Colonic mucosa (tissue), 4 donors: ENCODE results near the gene AGBL4. TPM values are rescaled to one million over a fixed set of nuclear protein-coding genes. Genes with fewer than 3 reads are reported as not detected.

Experiments used
- DNase-seq: peaks from one replicate; pipeline ENCODE4 v3.0.0-alpha.2; 2020
- H3K27ac ChIP-seq: fragments of 200-600 bp; one replicate; pipeline ENCODE4 v1.8.0; 2021
- H3K27me3 ChIP-seq: fragments of 200-600 bp; one replicate; pipeline ENCODE4 v1.8.0; 2021
- H3K36me3 ChIP-seq: fragments of 200-600 bp; one replicate; pipeline ENCODE4 v1.8.0; 2021
- H3K4me1 ChIP-seq: fragments of 200-600 bp; one replicate; pipeline ENCODE4 v1.8.0; 2021; ENCODE audit warnings: mild to moderate bottlenecking
- H3K4me3 ChIP-seq: fragments of 200-600 bp; one replicate; pipeline ENCODE4 v1.8.0; 2021
- H3K9ac ChIP-seq, 2 donors: one replicate each; pipeline ENCODE4 v1.7.0; 2013; ENCODE audit warnings: control low read depth in 2 of 2, low read depth in 2 of 2, low read length in 2 of 2
- H3K9me3 ChIP-seq: fragments of 200-600 bp; one replicate; pipeline ENCODE4 v1.8.0; 2021
- intact Hi-C: fragments of 100-400 bp; cut with DNase I; formaldehyde crosslinking; loops from one replicate; pipeline ENCODE4 v1.14.1; 2022
- total RNA-seq, 2 donors: library from RNA; stranded (reverse); fragmentation: NEBNext Ultra II Directional in 1 of 2; extraction: Animal tissue kit (Norgen Biotek cat#: 25700) in 1 of 2; gene quantifications; one replicate each; pipeline ENCODE4 v1.2.1, GENCODE V29; 2021
- TF ChIP-seq, protein P1 (sequence below): fragments of 200-600 bp; IDR thresholded peaks from one replicate; pipeline ENCODE4 v1.8.0; 2022; ENCODE audit warnings: antibody characterized with exemption, mild to moderate bottlenecking
- donor health status: healthy.
- donor health status: DM: no; HTN: no; CAD: no.
- donor health status: DM: no; HTN: no; CAD: no.

Gene AGBL4
- total RNA-seq, 2 donors from 2014 or later = 0.24 to 0.30 TPM

GRCh38 chr1:49906365-49906764 is 117.4 kb downstream of the AGBL4 start:
- Histone ChIP-seq H3K4me1 (no peaks in the 10 kb centered on the region), H3K27ac (no peak overlapping the region), H3K9ac (no peak overlapping the region), H3K36me3 (no peaks in the 10 kb centered on the region), H3K4me3 (no peak overlapping the region), H3K27me3 (no peaks in the 10 kb centered on the region), H3K9me3 (no peaks in the 10 kb centered on the region)
- TF ChIP-seq, protein P1, sequence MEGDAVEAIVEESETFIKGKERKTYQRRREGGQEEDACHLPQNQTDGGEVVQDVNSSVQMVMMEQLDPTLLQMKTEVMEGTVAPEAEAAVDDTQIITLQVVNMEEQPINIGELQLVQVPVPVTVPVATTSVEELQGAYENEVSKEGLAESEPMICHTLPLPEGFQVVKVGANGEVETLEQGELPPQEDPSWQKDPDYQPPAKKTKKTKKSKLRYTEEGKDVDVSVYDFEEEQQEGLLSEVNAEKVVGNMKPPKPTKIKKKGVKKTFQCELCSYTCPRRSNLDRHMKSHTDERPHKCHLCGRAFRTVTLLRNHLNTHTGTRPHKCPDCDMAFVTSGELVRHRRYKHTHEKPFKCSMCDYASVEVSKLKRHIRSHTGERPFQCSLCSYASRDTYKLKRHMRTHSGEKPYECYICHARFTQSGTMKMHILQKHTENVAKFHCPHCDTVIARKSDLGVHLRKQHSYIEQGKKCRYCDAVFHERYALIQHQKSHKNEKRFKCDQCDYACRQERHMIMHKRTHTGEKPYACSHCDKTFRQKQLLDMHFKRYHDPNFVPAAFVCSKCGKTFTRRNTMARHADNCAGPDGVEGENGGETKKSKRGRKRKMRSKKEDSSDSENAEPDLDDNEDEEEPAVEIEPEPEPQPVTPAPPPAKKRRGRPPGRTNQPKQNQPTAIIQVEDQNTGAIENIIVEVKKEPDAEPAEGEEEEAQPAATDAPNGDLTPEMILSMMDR = no peak
- no peak for DNase-seq
- intact Hi-C loops = no loop called here

DNA sequence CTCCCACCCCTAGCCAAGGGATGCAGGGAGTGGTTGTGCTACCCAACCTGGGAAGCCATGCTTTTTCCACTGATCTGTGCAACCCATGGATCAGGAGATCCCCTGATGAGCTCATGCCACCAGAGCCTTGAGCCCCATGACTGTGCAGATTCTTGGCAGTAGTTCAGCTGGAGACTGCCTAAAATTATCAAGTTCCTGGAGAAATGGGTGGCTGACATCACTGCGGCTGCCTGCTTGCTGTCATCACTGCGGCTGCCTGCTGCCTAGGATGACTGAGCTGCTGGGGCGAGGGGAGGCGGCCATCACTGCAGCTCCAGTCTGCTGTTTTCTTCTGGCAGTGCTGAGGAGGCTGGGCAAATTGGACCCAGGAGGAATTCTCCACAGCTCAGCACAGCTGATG is 159.2 kb downstream of the AGBL4 start:
- intact Hi-C loops = no loop called here
- Histone ChIP-seq H3K9me3 (no peaks in the 10 kb centered on the region), H3K9ac (no peak overlapping the region), H3K4me3 (no peak overlapping the region), H3K27me3 (no peaks in the 10 kb centered on the region), H3K27ac (no peak overlapping the region), H3K36me3 (no peaks in the 10 kb centered on the region), H3K4me1 (no peaks in the 10 kb centered on the region)
- no peak for DNase-seq
- TF ChIP-seq, protein P1 = no peak

DNA sequence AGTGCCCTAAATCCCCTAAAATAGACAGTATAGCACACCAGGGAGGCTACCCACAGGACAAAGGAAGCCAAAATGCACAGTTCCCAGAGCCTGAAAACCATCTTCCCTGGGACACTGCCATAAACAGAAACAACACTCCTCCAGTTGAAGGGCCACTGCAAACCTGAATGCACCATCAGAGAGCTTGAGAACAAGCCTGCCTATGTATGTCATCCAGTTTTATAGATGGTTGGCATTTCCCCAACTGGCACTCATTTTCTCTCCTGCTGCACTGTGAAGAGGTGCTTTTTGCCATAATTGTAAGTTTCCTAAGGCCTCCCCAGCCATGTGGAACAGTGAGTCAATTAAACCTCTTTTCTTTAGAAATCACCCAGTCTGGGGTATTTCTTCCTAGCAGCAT is 169.0 kb downstream of the AGBL4 start:
- intact Hi-C loops = no loop called here
- TF ChIP-seq, protein P1 = no peak

DNA sequence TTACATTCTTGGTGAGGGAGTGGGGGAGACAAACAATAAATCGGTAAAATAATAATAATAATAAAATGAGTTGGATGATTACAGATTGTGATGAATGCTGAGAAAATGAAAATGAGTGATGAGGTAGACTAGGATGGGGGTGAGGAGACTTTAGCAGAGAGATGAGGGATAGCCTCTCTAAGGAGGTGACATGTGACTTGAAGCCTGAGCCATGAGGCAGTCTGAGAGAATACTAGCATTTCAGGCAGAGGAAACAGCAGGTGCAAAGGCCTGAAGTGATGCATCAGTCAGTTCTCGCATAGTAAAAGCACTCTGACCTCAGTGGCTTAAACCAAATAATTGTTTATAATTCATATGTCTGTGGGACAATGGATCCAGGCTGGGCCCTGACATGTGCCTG is 181.2 kb downstream of the AGBL4 start:
- TF ChIP-seq, protein P1 = no peak
- H3K27me3 ChIP-seq = no peaks in the 10 kb centered on the region
- no peak overlapping the region for H3K27ac ChIP-seq
- no peaks in the 10 kb centered on the region for H3K36me3 ChIP-seq
- intact Hi-C loops = no loop called here
- no peak overlapping the region for H3K4me3 ChIP-seq
- no peaks in the 10 kb centered on the region for H3K4me1 ChIP-seq
- no peak overlapping the region for H3K9ac ChIP-seq
- DNase-seq = no peak
- no peaks in the 10 kb centered on the region for H3K9me3 ChIP-seq

More for the DNA sequence above, 169.0 kb downstream of the AGBL4 start:
- H3K9ac ChIP-seq = no peak overlapping the region
- H3K4me1 ChIP-seq = no peaks in the 10 kb centered on the region
- no peak overlapping the region for H3K27ac ChIP-seq
- no peaks in the 10 kb centered on the region for H3K9me3 ChIP-seq
- no peak overlapping the region for H3K4me3 ChIP-seq
- H3K27me3 ChIP-seq = no peaks in the 10 kb centered on the region
- DNase-seq = no peak
- H3K36me3 ChIP-seq = no peaks in the 10 kb centered on the region

DNA sequence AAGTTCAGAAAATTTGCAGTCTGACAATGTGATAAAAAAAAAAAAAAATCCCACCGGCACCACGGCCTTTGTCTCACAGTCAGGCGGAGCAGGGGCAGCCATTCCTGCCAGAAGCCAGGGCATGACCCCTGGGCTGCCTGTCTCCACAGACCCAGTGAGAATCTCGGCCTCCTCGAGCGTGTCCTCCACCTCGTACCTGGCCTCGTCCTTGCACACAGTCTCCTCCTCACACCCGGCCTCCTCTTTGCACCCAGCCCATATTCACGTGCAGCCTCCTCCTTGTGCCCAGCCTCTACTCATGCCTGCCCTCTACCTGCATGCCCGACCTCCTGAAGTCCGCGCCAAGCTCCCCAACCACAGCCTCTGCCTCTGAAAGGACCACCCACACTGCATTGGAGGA is 182.0 kb downstream of the AGBL4 start:
- Histone ChIP-seq H3K36me3 (no peaks in the 10 kb centered on the region), H3K27me3 (no peaks in the 10 kb centered on the region), H3K9me3 (no peaks in the 10 kb centered on the region), H3K4me3 (no peak overlapping the region), H3K9ac (no peak overlapping the region), H3K27ac (no peak overlapping the region), H3K4me1 (no peaks in the 10 kb centered on the region)
- DNase-seq = no peak
- intact Hi-C loops = no loop called here
- TF ChIP-seq, protein P1 = no peak

DNA sequence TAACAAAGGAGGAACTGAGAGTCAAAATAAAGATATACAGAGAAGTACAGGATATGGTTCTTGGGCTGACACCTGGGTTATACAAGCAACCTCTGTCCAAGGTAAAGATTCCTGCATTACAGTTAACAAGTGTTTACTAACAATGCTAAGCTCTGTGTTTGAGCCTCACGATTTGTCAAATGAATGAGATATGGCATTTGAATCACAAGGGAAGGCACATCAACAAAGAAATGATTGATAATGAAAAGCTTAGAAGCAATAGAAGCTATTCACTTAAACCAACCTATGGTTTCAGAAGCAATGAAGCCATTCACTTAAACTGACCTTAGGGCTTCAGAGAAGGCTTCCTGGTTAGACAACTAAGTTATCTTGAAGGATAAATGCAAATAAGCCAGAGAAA is 199.5 kb downstream of the AGBL4 start:
- DNase-seq = no peak
- Histone ChIP-seq H3K27me3 (no peaks in the 10 kb centered on the region), H3K9me3 (no peaks in the 10 kb centered on the region), H3K36me3 (no peaks in the 10 kb centered on the region), H3K27ac (no peak overlapping the region), H3K9ac (no peak overlapping the region), H3K4me1 (no peaks in the 10 kb centered on the region), H3K4me3 (no peak overlapping the region)
- TF ChIP-seq, protein P1 = no peak
- intact Hi-C loops = no loop called here
